Measurements from ENCODE around the gene OR2J2. TPM values are rescaled to one million over a fixed set of nuclear protein-coding genes. Genes with fewer than 3 reads are reported as not detected.
"Not testable (repeated sequence)": the region's sequence is repeated elsewhere in the genome, so short reads cannot be mapped to it uniquely, and the experiment has no call there.

OR2J2 gene
- total RNA-seq, 4 donors from 2014 or later, result 0.44 TPM; not detected in 3

DNA sequence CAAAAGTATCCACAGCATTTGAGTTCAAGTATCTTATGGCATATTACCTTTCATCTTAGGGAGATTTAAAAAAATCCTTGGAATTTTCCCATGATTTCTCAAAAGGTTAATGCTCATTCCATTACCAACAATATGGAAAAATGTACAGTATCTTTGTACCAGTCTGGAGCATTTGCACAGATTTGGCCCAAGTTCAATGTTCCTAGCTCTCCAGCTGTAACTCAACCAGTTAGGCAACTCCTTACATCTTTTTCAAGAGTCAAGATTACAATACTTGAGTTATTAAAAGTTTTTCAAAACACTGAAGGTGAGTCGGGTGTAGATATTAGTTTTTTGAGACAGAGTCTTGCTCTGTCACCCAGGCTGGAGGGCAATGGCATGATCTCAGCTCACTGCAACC, 1.0 kb downstream of the OR2J2 start:
- Histone ChIP-seq H3K27ac (no peak overlapping the region), H3K36me3 (no peaks in the 10 kb centered on the region), H3K4me1 (no peaks in the 10 kb centered on the region), H3K27me3 (no peaks in the 10 kb centered on the region), H3K9me3 (no peaks in the 10 kb centered on the region), H3K4me3 (replicated peaks in 1 of 3) (no peak overlapping the region)
- no peak for DNase-seq
- intact Hi-C loops (cut with DNase I), result no loop called here
- 71 to 86% methylated on average over 1 of the region's 1 CpG for WGBS, 2 donors
- no peak for TF ChIP-seq CTCF (IDR thresholded peaks at IDR 0.05)
- TF ChIP-seq POLR2A (IDR thresholded peaks at IDR 0.05), result no peak

DNA sequence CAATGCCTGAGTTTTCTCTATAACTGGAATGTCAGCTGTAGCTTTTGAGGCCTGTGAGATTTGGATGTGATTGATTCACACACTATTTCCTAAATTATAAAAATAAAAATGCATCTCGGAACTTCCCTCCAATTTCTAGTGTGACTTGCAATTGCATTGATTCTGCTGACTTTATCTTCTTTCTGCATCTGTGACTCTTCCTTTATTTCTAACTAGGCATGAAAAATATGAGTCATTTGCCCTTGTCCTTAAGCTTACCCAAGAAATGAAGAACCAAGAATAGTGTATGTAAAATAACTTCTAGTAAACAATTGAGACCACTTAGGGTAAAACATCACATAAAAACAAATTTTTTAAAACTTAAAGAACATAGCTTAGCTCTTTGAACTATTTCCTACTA, 12.9 kb downstream of the OR2J2 start:
- intact Hi-C loops (cut with DNase I), result no loop called here
- H3K27me3 ChIP-seq, result no peaks in the 10 kb centered on the region
- no peak for DNase-seq
- TF ChIP-seq POLR2A (IDR thresholded peaks at IDR 0.05), result no peak
- TF ChIP-seq CTCF (IDR thresholded peaks at IDR 0.05), result no peak
- WGBS, 2 donors, result 83 to 88% methylated on average over 1 of the region's 1 CpG
- no peaks in the 10 kb centered on the region for H3K9me3 ChIP-seq
- no peak overlapping the region for H3K27ac ChIP-seq
- no peak overlapping the region for H3K4me3 ChIP-seq (replicated peaks in 1 of 3)
- H3K4me1 ChIP-seq, result no peaks in the 10 kb centered on the region
- H3K36me3 ChIP-seq, result no peaks in the 10 kb centered on the region

DNA sequence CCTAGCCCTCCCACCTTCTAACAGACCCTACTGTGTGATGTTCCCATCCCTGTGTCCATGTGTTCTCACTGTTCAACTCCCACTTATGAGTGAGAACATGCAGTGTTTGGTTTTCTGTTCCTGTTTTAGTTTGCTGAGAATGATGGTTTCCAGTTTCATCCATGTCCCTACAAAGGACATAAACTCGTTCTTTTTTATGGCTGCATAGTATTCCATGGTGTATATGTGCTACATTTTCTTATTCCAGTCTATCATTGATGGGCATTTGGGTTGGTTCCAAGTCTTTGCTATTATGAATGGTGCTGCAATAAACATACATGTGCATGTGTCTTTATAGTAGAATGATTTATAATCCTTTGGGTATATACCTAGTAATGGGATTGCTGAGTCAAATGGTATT, 18.0 kb downstream of the OR2J2 start:
- intact Hi-C loops (cut with DNase I); H3K9me3 ChIP-seq; H3K27me3 ChIP-seq; H3K4me1 ChIP-seq; H3K36me3 ChIP-seq; DNase-seq; H3K27ac ChIP-seq; H3K4me3 ChIP-seq (replicated peaks in 1 of 3): not testable (repeated sequence)
- WGBS, 2 donors, result 50 to 51% methylated on average over 1 of the region's 1 CpG

DNA sequence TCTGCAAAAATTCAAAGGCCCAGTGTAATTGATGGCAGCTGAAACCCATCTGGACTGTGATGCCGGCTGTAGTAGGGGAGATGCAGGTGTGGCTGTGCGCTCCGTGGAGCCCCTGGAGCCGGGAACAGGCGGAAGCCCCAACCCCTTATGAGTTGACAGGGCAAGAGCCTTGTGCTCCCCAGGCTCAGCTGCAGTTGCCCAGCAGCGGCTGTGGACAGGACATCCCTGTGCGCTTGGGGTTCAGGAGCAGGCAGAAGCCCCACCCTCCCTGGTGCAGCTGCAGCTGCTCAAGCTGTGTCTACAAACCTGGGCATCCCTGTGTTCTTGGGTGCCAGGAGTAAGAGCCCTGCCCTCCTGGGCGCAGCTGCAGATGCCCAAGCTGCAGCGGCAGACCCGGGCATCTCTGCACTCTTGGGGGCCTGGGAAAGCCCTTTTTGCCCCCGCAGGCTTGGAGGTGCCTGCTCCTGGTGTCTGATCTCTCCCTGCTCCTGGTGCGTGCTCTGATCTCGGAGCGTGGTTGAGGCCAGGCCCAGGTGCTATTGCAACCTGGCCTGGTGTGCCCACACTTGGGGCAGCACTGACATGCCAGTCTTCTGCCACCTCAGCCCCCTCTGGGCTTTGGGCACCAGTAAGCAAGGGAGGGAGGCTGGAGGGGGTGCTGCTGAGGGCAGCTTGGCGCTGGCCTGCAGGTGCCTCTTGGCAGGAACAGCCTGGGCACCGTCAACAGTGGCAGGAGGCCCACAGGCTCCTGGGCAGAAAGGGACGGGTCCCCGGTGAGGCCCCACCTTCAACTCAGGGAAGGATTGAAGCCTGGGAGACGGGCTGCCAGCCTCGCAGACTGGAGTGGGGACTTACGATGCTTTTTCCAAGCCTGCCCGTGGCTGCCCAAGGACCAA, 30.3 kb downstream of the OR2J2 start:
- H3K4me3 ChIP-seq (replicated peaks in 1 of 3), result no peak overlapping the region
- no peaks in the 10 kb centered on the region for H3K36me3 ChIP-seq
- H3K4me1 ChIP-seq, result no peaks in the 10 kb centered on the region
- TF ChIP-seq POLR2A (IDR thresholded peaks at IDR 0.05), result no peak
- no peak for TF ChIP-seq CTCF (IDR thresholded peaks at IDR 0.05)
- no peaks in the 10 kb centered on the region for H3K9me3 ChIP-seq
- no peaks in the 10 kb centered on the region for H3K27me3 ChIP-seq
- 90 to 92% methylated on average over 8 to 17 of the region's 22 CpGs for WGBS, 2 donors
- intact Hi-C loops (cut with DNase I), result no loop called here
- DNase-seq, result no peak
- H3K27ac ChIP-seq, result no peak overlapping the region

- intact Hi-C loops (cut with DNase I), result no loop called here
- 92 to 94% methylated on average over 3 of the region's 3 CpGs for WGBS, 2 donors
- no peaks in the 10 kb centered on the region for H3K9me3 ChIP-seq
- no peaks in the 10 kb centered on the region for H3K36me3 ChIP-seq
- H3K4me3 ChIP-seq (replicated peaks in 1 of 3), result no peak overlapping the region
- H3K27ac ChIP-seq, result no peak overlapping the region
- no peak for TF ChIP-seq POLR2A (IDR thresholded peaks at IDR 0.05)
- no peak for TF ChIP-seq CTCF (IDR thresholded peaks at IDR 0.05)
- H3K27me3 ChIP-seq, result no peaks in the 10 kb centered on the region
- DNase-seq, result no peak
- no peaks in the 10 kb centered on the region for H3K4me1 ChIP-seq
These were observed 31.3 kb downstream of the OR2J2 start for GRCh38 chr6:29201966-29202365.

All from thyroid gland (tissue), 4 donors.